A673 (cell line): ENCODE measurements around the gene GMPR. TPM values are rescaled to one million over a fixed set of nuclear protein-coding genes. Genes with fewer than 3 reads are reported as not detected.

Source experiments
- BruUV-seq: library from RNA; stranded (reverse); fragments of 400-500 nt; replicated peaks from 2 replicates; lab custom pipeline; 2021; lab: Mats Ljungman, UMichigan
- CTCF ChIA-PET: fragments of 300-600 bp; sonication (Branson Sonifier 250); formaldehyde crosslinking; loops from one replicate; lab custom pipeline; 2022; ENCODE audit warnings: antibody characterized with exemption; lab: Charles Lee
- POLR2A ChIA-PET: fragments of 300-600 bp; sonication (Branson Sonifier 250); formaldehyde crosslinking; loops from one replicate; lab custom pipeline; 2022; ENCODE audit warnings: antibody characterized with exemption; ENCODE audit not compliant: low non-redundant PET; lab: Charles Lee
- DNase-seq: peaks from one replicate; pipeline ENCODE4 v3.0.0-alpha.2; 2015; ENCODE audit warnings: low spot score
- H3K27ac ChIP-seq: fragments of 200-600 bp; sonication (generic); 2 replicates; pipeline ENCODE4 v1.5.1; 2016; ENCODE audit warnings: mixed run types, low read depth, mild to moderate bottlenecking, mixed read lengths, antibody characterized with exemption, low read length; ENCODE audit not compliant: poor library complexity, severe bottlenecking
- H3K27me3 ChIP-seq: fragments of 200-600 bp; sonication (generic); replicated peaks from 2 replicates; pipeline ENCODE4 v1.6.1; 2017; ENCODE audit warnings: mixed run types, low read depth, mild to moderate bottlenecking, mixed read lengths, antibody characterized with exemption, low read length; ENCODE audit not compliant: insufficient read depth, poor library complexity
- H3K36me3 ChIP-seq: fragments of 200-600 bp; sonication (generic); 2 replicates; pipeline ENCODE4 v1.6.1; 2016; ENCODE audit warnings: mixed run types, mild to moderate bottlenecking, mixed read lengths, antibody characterized with exemption, low read length; ENCODE audit not compliant: insufficient read depth, poor library complexity, severe bottlenecking
- H3K4me1 ChIP-seq: fragments of 200-600 bp; sonication (generic); 2 replicates; pipeline ENCODE4 v1.6.1; 2017; ENCODE audit warnings: mixed run types, mild to moderate bottlenecking, mixed read lengths, antibody characterized with exemption, low read length; ENCODE audit not compliant: insufficient read depth, poor library complexity, severe bottlenecking
- H3K4me3 ChIP-seq: fragments of 200-600 bp; sonication (generic); 2 replicates; pipeline ENCODE4 v1.5.1; 2016; ENCODE audit warnings: low read depth, mixed run types, mild to moderate bottlenecking, mixed read lengths, low read length; ENCODE audit not compliant: poor library complexity, severe bottlenecking
- H3K9me3 ChIP-seq: fragments of 200-600 bp; sonication (generic); 2 replicates; pipeline ENCODE4 v1.6.1; 2016; ENCODE audit warnings: mixed run types, low read depth, mild to moderate bottlenecking, mixed read lengths, antibody characterized with exemption, low read length; ENCODE audit not compliant: poor library complexity, severe bottlenecking
- EZH2 ChIP-seq: fragments of 200-600 bp; sonication (generic); IDR thresholded peaks from 2 replicates; pipeline ENCODE4 v1.6.1; 2017; ENCODE audit warnings: borderline replicate concordance, low read depth, mild to moderate bottlenecking, mixed read lengths, antibody characterized with exemption, low read length; ENCODE audit not compliant: poor library complexity, severe bottlenecking
- intact Hi-C: fragments of 100-400 bp; cut with micrococcal nuclease; formaldehyde crosslinking; loops from one replicate; pipeline ENCODE4 v1.10.0; 2022; ENCODE audit not compliant: unreplicated experiment
- total RNA-seq: library from RNA; stranded (reverse); gene quantifications from 2 replicates; pipeline ENCODE4 v1.2.3, GENCODE V29; 2021
- TF ChIP-seq, protein P1 (sequence below): fragments of 300-800, 200-600 bp; sonication (generic); conservative IDR thresholded peaks from 2 replicates; pipeline ENCODE4 v1.5.1; 2017; ENCODE audit warnings: low read depth, mild to moderate bottlenecking, antibody characterized with exemption, low read length, moderate library complexity, mixed read lengths

GMPR gene
- total RNA-seq, 1 experiment from 2014 or later = 0.32 TPM

DNA sequence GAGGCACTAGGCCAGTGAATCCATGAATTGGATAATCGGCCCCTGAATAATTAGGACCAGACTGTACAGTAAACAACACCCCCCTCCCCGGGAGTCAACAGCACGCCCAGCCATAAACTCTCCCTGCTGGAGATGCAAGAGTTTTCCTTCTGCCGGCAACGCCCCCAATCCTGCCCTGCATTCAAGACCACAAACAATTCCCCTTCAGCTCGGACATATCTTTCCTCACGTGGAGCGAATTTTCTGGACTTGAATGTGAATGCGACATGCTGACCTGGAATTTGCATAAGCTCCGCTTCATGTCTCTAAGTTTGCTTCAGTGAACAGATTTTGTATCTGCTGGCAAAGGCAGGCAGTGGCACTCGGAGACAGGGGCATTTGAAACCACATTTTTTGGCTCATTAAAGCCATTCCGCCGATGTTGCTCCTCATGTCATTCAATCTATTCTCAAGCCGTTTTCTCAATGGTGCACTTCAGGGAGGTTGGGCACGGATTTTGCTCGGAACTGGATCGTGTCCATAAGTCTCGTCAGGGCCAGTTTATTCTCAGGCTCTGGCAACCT, 38.0 kb upstream of the GMPR start:
- H3K4me1 ChIP-seq = peaks cover 12% of the 10 kb centered on the region
- intact Hi-C loops = no loop called here
- no peak overlapping the region for H3K4me3 ChIP-seq
- TF ChIP-seq, protein P1, sequence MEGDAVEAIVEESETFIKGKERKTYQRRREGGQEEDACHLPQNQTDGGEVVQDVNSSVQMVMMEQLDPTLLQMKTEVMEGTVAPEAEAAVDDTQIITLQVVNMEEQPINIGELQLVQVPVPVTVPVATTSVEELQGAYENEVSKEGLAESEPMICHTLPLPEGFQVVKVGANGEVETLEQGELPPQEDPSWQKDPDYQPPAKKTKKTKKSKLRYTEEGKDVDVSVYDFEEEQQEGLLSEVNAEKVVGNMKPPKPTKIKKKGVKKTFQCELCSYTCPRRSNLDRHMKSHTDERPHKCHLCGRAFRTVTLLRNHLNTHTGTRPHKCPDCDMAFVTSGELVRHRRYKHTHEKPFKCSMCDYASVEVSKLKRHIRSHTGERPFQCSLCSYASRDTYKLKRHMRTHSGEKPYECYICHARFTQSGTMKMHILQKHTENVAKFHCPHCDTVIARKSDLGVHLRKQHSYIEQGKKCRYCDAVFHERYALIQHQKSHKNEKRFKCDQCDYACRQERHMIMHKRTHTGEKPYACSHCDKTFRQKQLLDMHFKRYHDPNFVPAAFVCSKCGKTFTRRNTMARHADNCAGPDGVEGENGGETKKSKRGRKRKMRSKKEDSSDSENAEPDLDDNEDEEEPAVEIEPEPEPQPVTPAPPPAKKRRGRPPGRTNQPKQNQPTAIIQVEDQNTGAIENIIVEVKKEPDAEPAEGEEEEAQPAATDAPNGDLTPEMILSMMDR = no peak
- TF ChIP-seq EZH2 = no peak
- H3K36me3 ChIP-seq = no peaks in the 10 kb centered on the region
- BruUV-seq = no TSS peak
- ChIA-PET POLR2A (no interaction called here), CTCF (interaction anchor here (0.6 kb wide), 1 partner anchor 38 kb away, joined by 10 read pairs; no protein-coding TSS in a partner anchor)
- DNase-seq = no peak
- H3K27me3 ChIP-seq = no peaks in the 10 kb centered on the region
- no peak overlapping the region for H3K27ac ChIP-seq
- H3K9me3 ChIP-seq = no peaks in the 10 kb centered on the region

DNA sequence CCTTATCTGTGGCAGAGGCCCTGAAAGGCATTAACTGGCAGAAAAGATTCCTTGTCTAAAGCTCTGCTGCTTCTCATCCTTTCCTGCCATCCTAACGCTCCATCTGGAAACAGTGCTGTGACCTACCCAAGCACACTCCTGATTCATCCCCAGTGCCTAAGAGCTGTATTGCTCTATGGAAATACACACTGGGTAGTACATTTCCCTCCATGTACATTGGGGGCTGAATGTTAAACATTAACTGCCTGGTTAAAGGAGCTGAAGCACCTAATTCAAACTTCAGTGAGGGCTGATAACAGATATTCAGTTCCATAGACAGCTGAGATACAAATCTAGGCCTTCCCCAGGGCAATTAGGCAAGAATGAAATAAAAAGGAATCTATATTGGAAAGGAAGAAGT, 36.7 kb upstream of the GMPR start:
- no peak overlapping the region for H3K4me3 ChIP-seq
- DNase-seq = no peak
- intact Hi-C loops = no loop called here
- no peaks in the 10 kb centered on the region for H3K36me3 ChIP-seq
- H3K9me3 ChIP-seq = no peaks in the 10 kb centered on the region
- CTCF ChIA-PET = interaction anchor here (0.5 kb wide), 1 partner anchor 12 kb away, joined by 7 read pairs; no protein-coding TSS in a partner anchor
- BruUV-seq = no TSS peak
- no peak overlapping the region for H3K27ac ChIP-seq
- POLR2A ChIA-PET = interaction anchor here (0.6 kb wide), 1 partner anchor 147 kb away, joined by 4 read pairs; no protein-coding TSS in a partner anchor
- TF ChIP-seq, protein P1 = no peak
- no peak for TF ChIP-seq EZH2
- no peaks in the 10 kb centered on the region for H3K27me3 ChIP-seq
- peaks cover 23% of the 10 kb centered on the region for H3K4me1 ChIP-seq

DNA sequence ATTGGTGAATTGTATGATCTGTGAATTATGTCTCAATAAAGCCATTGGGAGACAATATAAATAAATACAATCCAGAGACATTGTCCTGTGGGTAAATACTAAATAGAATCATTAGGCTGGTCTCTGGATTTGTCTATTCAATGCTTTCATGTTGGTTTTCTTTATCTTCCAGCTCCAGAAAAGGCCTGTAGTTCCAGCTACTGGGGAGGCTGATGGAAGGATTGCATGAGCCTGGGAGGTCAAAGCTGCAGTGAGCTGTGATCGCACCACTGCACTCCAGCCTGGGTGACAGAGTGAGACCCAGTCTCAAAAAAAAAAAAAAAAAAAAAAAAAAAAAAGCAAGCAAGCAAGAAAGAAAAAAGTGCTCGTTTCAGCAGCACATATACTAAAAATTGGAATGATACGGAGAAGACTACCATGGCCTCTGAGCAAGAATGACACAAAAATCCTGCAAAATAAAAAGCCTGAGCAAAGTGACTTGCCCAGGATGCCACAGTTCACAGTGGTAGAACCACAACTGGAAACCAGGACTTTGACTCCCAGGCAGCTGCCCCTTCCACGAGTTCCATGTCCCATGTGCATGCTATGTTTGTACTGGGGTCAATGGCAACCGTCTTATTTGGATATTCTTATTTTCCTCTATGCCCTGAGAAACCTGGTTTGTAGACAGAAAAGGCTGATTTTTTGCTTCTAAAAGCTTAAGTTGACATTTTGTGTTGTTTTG, 33.6 kb upstream of the GMPR start:
- H3K27ac ChIP-seq = peak overlapping the region; percentile 37
- no peak overlapping the region for H3K4me3 ChIP-seq
- DNase-seq = no peak
- intact Hi-C loops = no loop called here
- CTCF ChIA-PET = interaction anchor here (0.6 to 1.3 kb wide), 4 partner anchors 14 to 550 kb away, joined by 3 to 12 read pairs (median 11); no protein-coding TSS in a partner anchor
- peaks cover 23% of the 10 kb centered on the region for H3K4me1 ChIP-seq
- POLR2A ChIA-PET = no interaction called here
- no TSS peak for BruUV-seq
- no peaks in the 10 kb centered on the region for H3K27me3 ChIP-seq
- H3K36me3 ChIP-seq = no peaks in the 10 kb centered on the region
- TF ChIP-seq, protein P1 = no peak
- TF ChIP-seq EZH2 = no peak
- no peaks in the 10 kb centered on the region for H3K9me3 ChIP-seq
